K562 (cell line): Measurements from ENCODE around the gene PPIP5K2. TPM values are rescaled to one million over a fixed set of nuclear protein-coding genes. Genes with fewer than 3 reads are reported as not detected.

Source experiments
- BDP1 ChIP-seq: IDR thresholded peaks from 3 replicates; pipeline ENCODE4 v1.6.1; 2011; ENCODE audit not compliant: insufficient read length, insufficient read depth
- EP400 ChIP-seq: fragments of 450-650 bp; IDR thresholded peaks from 2 replicates; pipeline ENCODE4 v1.6.1; 2017; ENCODE audit warnings: antibody characterized with exemption, mild to moderate bottlenecking, moderate library complexity
- GTF2F1 ChIP-seq: IDR thresholded peaks from 2 replicates; pipeline ENCODE4 v1.6.1; 2011; ENCODE audit warnings: low read depth, low read length, improper control_type of control experiment
- RFX1 ChIP-seq: fragments of 450-650 bp; IDR thresholded peaks from 2 replicates; pipeline ENCODE4 v1.6.1; 2016; ENCODE audit warnings: mild to moderate bottlenecking, moderate library complexity
- ZNF408 ChIP-seq: fragments of 250-450 bp; sonication (Bioruptor Pico); IDR thresholded peaks from 2 replicates; pipeline ENCODE4 v1.4.0; 2020; ENCODE audit warnings: low read depth, mild to moderate bottlenecking, moderate library complexity
- ZNF639 ChIP-seq, 2 experiments: fragments of 200-800 bp in 1 of 2; sonication (Bioruptor generic) in 1 of 2; sonication (generic) in 1 of 2; formaldehyde crosslinking in 1 of 2; IDR thresholded peaks in 1 of 2; conservative IDR thresholded peaks in 1 of 2; 2 replicates each; pipeline versions ENCODE4 v1.5.0 to v1.6.1; 2016 to 2020; ENCODE audit warnings: missing compliant biosample characterization in 1 of 2, missing genetic modification characterization in 1 of 2, missing genetic modification reagents in 1 of 2
- polyA plus RNA-seq, 8 experiments: library from polyadenylated mRNA; depleted of rRNA in 4 of 8; stranded (reverse) in 5 of 8; unstranded in 3 of 8; fragments of >200 nt; fragmentation: Nextera tagmentation in 2 of 8; fragmentation: Illumina TruSeq in 1 of 8; extraction: Ambion mirVana in 2 of 8; extraction: Trizol in 1 of 8; gene quantifications; 2 replicates each; pipeline versions ENCODE4 v1.2.1 to v1.2.3, GENCODE V29; 2011 to 2014; ENCODE audit warnings: inconsistent platforms in 1 of 8, missing spikeins in 1 of 8
- total RNA-seq, 7 experiments: library from RNA; depleted of rRNA in 6 of 7; stranded (reverse); fragments of >200 nt in 6 of 7; fragmentation: Illumina TruSeq in 2 of 7; extraction: Trizol in 2 of 7; gene quantifications; 2 replicates each; pipeline versions ENCODE4 v1.2.1 to v1.2.3, GENCODE V29; 2011 to 2021; ENCODE audit warnings: low replicate concordance in 1 of 7
- TF ChIP-seq, protein P1 (sequence below): fragments of 450-650 bp; formaldehyde crosslinking; IDR thresholded peaks from 2 replicates; pipeline ENCODE4 v1.4.0; 2020; ENCODE audit warnings: mild to moderate bottlenecking, mixed read lengths
- TF ChIP-seq, protein P2 (sequence below): fragments of 250-450 bp; sonication (Bioruptor Pico); IDR thresholded peaks from 2 replicates; pipeline ENCODE4 v1.8.0; 2022; ENCODE audit warnings: inconsistent platforms

The PPIP5K2 gene
- total and polyA plus RNA-seq, 9 of the 15 experiments (the other 6 are each of a cell fraction or from before 2014, with no cell fraction given): 39.4 to 150 (median 99.1) TPM

- TF ChIP-seq RFX1 (no peak), ZNF408 (no peak), EP400 (no peak), GTF2F1 (no peak), ZNF639 (CRISPR knock-in tag; conservative IDR thresholded peaks at IDR 0.05 in 1 of 2, IDR thresholded peaks at IDR 0.05 in 1 of 2) (no peak), BDP1 (no peak)
- TF ChIP-seq, protein P1, sequence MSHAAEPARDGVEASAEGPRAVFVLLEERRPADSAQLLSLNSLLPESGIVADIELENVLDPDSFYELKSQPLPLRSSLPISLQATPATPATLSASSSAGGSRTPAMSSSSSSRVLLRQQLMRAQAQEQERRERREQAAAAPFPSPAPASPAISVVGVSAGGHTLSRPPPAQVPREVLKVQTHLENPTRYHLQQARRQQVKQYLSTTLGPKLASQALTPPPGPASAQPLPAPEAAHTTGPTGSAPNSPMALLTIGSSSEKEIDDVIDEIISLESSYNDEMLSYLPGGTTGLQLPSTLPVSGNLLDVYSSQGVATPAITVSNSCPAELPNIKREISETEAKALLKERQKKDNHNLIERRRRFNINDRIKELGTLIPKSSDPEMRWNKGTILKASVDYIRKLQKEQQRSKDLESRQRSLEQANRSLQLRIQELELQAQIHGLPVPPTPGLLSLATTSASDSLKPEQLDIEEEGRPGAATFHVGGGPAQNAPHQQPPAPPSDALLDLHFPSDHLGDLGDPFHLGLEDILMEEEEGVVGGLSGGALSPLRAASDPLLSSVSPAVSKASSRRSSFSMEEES: no peak
- TF ChIP-seq, protein P2, sequence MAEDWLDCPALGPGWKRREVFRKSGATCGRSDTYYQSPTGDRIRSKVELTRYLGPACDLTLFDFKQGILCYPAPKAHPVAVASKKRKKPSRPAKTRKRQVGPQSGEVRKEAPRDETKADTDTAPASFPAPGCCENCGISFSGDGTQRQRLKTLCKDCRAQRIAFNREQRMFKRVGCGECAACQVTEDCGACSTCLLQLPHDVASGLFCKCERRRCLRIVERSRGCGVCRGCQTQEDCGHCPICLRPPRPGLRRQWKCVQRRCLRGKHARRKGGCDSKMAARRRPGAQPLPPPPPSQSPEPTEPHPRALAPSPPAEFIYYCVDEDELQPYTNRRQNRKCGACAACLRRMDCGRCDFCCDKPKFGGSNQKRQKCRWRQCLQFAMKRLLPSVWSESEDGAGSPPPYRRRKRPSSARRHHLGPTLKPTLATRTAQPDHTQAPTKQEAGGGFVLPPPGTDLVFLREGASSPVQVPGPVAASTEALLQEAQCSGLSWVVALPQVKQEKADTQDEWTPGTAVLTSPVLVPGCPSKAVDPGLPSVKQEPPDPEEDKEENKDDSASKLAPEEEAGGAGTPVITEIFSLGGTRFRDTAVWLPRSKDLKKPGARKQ (CRISPR knock-in tag): no peak
- TF ChIP-seq, all 486 proteins: peak for 4
Observed at GRCh38 chr5:103122242-103122641, 2.1 kb downstream of the PPIP5K2 start (continued).
